ENCODE results near the gene AXIN2.

The AXIN2 gene

GRCh38 chr17:65553646-65554552 lies 7.5 kb downstream of the AXIN2 start:
- DNase-seq, result no peak

GRCh38 chr17:65553009-65553645 lies 8.3 kb downstream of the AXIN2 start:
- no peak for DNase-seq

- no peak for DNase-seq
Observed at GRCh38 chr17:65552214-65552613, 9.2 kb downstream of the AXIN2 start.

- DNase-seq, result no peak
Observed at GRCh38 chr17:65551267-65552040, 10.0 kb downstream of the AXIN2 start.

GRCh38 chr17:65550758-65551157 lies 10.7 kb downstream of the AXIN2 start:
- no peak for DNase-seq

GRCh38 chr17:65550075-65550662 lies 11.3 kb downstream of the AXIN2 start:
- DNase-seq, result no peak

DNA sequence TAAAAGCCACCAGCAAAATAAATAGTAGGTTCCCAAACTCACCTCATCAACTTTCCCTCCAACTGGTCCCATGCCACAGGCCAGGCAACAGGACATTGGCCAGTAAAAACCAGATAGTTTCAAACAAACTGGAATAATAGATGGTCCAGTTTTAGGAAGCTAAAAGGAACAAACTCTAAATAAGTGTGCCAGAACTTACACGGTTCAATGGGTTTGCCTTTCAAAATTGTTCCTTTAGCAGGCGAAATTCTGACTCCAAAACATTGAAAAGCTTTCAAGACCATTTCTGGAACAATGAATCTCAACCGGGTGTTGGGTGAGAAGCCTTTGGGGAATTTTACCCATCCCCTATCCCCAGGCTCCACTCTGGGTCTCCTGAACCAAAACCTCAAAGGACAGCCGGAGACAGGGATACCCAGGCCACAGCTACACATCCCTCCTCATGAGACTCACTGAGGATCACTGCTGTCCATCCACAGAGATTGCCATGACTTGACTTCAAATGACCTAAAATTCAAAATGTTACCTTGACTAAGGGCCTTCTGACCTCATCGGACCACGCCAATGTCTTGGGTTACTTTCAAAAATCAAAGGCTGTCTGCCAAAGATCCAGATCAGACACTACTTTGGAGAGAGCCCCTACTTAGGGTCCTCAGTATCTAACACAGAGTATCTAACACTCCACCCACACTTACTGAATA lies 13.0 kb downstream of the AXIN2 start:
- DNase-seq, result no peak

GRCh38 chr17:65547253-65547670 lies 14.2 kb downstream of the AXIN2 start:
- DNase-seq, result no peak

GRCh38 chr17:65546579-65546978 lies 14.9 kb downstream of the AXIN2 start:
- DNase-seq, result no peak

GRCh38 chr17:65545705-65546523 lies 15.5 kb downstream of the AXIN2 start:
- DNase-seq, result no peak

- DNase-seq, result no peak
Observed at GRCh38 chr17:65544672-65545071, 16.8 kb downstream of the AXIN2 start.

DNA sequence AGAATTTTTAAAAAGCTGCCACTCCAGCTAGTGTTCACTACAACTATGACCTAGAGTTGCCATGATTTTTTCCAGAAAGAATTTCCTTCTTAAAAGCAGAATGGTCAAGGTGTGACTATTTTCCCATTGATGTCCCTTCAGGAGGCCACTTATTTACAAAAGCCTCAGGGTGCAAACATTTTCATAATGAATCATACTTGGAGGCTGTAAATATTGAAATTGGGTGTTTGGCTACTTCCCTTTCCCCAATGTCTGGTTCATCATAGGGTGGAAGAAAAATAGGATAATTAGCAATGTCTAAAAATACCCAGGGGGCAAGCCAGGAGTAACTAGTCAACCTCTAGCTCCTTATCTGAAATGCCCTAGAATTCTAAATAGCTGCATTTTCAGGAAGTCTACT lies 18.8 kb downstream of the AXIN2 start:
- DNase-seq, result no peak

- DNase-seq, result no peak
Observed at GRCh38 chr17:65542067-65542466, 19.4 kb downstream of the AXIN2 start.

DNA sequence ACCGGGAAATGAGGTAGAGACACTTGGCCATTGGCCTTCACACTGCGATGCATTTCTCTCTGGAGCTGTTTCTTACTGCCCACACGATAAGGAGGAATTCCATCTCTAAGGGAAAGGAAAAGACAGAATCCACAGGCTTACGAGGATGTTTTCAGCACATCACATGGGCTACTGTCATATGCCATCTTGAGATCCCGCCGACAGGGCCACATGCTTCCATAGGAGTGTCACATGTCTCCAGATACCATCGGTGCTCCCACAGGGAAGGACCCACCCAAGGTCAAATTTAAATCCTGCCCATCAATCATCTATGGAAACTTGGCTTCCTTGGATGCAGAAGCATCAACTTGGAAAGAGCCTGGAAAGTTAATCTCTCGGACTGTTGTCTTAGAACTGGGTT lies 20.0 kb downstream of the AXIN2 start:
- no peak for DNase-seq

GRCh38 chr17:65539630-65540266 lies 21.7 kb downstream of the AXIN2 start:
- DNase-seq, result no peak

DNA sequence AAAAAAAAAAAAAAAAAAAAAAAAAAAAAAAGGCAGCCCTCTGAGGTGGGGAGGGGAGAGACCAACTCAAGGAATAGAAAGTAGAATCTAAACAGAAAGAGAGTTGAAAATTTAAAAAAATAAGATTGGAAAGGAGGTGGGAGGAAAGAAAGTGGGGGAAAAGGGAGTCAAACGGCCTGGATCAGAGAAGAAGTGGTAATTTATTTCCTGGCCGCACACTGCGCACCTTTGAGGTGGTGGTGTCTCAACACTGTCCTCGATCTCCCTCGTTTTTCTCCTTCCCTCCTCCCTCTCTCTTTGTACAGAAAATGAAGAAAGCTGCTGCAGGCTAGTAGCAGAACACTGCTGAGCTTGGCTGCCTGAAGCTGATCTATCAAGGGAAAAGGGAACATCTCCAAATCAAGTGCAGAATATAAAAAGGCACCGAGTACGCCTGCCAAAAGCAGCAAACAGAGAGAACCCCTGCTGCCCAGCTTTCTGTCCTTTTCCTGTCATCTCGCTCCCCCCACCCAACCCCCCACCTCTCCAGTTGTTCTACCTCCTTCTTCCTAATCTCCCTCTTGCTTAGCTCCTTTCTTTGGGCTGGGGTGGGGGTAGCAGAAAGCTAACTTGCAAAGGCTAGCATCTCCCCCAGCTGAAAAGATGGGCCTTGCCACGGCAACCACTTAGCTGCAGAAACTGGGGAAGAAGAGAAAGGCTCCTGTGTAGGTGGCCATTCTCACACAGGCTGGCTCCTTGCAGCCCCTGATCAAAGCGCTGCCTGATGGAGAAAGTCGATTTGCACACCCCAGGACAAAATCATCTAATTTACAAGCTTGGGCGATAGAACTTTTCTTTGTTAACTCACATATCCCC lies 22.5 kb downstream of the AXIN2 start:
- DNase-seq, result no peak

- DNase-seq, result no peak
Observed at GRCh38 chr17:65537845-65538674, 23.4 kb downstream of the AXIN2 start.

DNA sequence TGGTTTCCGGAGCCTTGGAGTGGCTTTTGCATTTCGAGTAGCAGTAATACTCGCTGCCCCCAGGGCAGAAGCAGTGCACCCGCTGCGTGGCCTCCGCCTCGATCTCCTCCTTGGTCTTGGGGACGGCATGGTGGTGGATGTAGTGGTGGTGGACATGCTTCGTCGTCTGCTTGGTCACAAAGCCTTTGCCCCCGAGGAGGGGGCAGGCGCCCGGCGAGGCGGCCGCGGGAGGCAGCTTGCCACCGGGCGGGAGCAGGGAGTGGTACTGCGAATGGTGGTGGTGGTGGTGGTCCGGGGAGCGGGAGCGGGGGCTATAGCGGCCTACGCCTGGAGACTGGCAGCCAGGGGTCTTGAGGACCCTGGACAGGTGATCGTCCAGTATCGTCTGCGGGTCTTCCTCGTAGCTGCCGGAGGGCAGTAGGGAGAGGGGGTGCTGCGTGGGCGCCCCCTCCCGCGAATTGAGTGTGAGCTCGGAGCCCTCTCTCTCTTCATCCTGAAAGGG lies 24.1 kb downstream of the AXIN2 start:
- no peak for DNase-seq

Measured in SW 1271 (cell line).